ENCODE results near the gene IARS2. TPM values are rescaled to one million over a fixed set of nuclear protein-coding genes. Genes with fewer than 3 reads are reported as not detected.
A peak's percentile ranks its signal among the peaks of the same experiment; 100 is the strongest.

The IARS2 gene
- total RNA-seq, 1 experiment from 2014 or later = 72.9 TPM

- H4K8ac ChIP-seq (replicated peaks; ENCODE audit: insufficient read length, low read depth, low read length) = no peak overlapping the region
- no peak overlapping the region for H3K4me2 ChIP-seq (ENCODE audit: insufficient read depth, insufficient read length, low read length)
- no peak overlapping the region for H3T11ph ChIP-seq (ENCODE audit: low read length)
- H2BK120ac ChIP-seq (ENCODE audit: low read depth, low read length, poor library complexity, severe bottlenecking) = no peak overlapping the region
- H3K27ac ChIP-seq (ENCODE audit: insufficient read length, low read depth, low read length) = no peak overlapping the region
- no peaks in the 10 kb centered on the region for H3K23me2 ChIP-seq (ENCODE audit: insufficient read length, low read depth, low read length, poor library complexity, severe bottlenecking)
- no peaks in the 10 kb centered on the region for H3K4me1 Mint-ChIP-seq
- H3K18ac ChIP-seq (ENCODE audit: insufficient read length, low read depth, low read length) = no peak overlapping the region
- no peaks in the 10 kb centered on the region for H3K9me3 Mint-ChIP-seq
- no peak overlapping the region for H3K4ac ChIP-seq (ENCODE audit: low read depth, low read length)
- no peak overlapping the region for H2BK12ac ChIP-seq (ENCODE audit: insufficient read length, low read depth, low read length)
- H3K27me3 ChIP-seq (ENCODE audit: insufficient read depth, low read length) = no peaks in the 10 kb centered on the region
- no peak overlapping the region for H4K5ac ChIP-seq (ENCODE audit: insufficient read length, low read depth, low read length)
- H3K27me3 Mint-ChIP-seq (ENCODE audit: low read depth) = no peaks in the 10 kb centered on the region
- no peak for DNase-seq
- H3K79me1 ChIP-seq (ENCODE audit: insufficient read depth, low read depth, low read length, poor library complexity, severe bottlenecking) = no peaks in the 10 kb centered on the region
- no peak overlapping the region for H3K9ac ChIP-seq (ENCODE audit: extremely low read depth, insufficient read length, low read length)
- H3K9me3 ChIP-seq (ENCODE audit: control insufficient read depth, low read depth, low read length) = no peaks in the 10 kb centered on the region
- TF ChIP-seq CTCF (conservative IDR thresholded peaks at IDR 0.05) = no peak
- no CpG with 5 or more reads among the region's 5 CpGs for whole genome bisulfite sequencing (ENCODE audit: extremely low coverage, insufficient read length, low lambda C conversion rate)
- H3K36me3 Mint-ChIP-seq (ENCODE audit: insufficient read depth in 1 of 3, low read depth in 3 of 3) = peaks cover 20 to 51% (median 46%) of the 10 kb centered on the region in 3 experiments; a peak in 6 of 7 replicates
- H4K91ac ChIP-seq (ENCODE audit: insufficient read length, low read depth, low read length) = no peak overlapping the region
- no peak overlapping the region for H2AFZ ChIP-seq (ENCODE audit: low read length)
- H2AK5ac ChIP-seq (ENCODE audit: insufficient read length, low read length) = no peak overlapping the region
- H2BK5ac ChIP-seq (ENCODE audit: insufficient read length, low read length) = no peak overlapping the region
- H2BK20ac ChIP-seq (ENCODE audit: low read depth, low read length, poor library complexity, severe bottlenecking) = no peak overlapping the region
- H3K56ac ChIP-seq (ENCODE audit: insufficient read length, low read depth, low read length) = no peak overlapping the region
- no peaks in the 10 kb centered on the region for H3K79me2 ChIP-seq (ENCODE audit: insufficient read depth, low read length)
- peak overlapping the region in 1 of 3 experiments; percentile 69; a peak in 1 of 7 replicates for H3K27ac Mint-ChIP-seq
- no peak overlapping the region for H2BK15ac ChIP-seq (ENCODE audit: low read depth, low read length)
- H4K20me1 ChIP-seq (ENCODE audit: control insufficient read depth, insufficient read depth, insufficient read length) = no peaks in the 10 kb centered on the region
- H3K23ac ChIP-seq (ENCODE audit: insufficient read length, low read depth, low read length) = no peak overlapping the region
- no peak overlapping the region for H3K4me3 Mint-ChIP-seq
- no peaks in the 10 kb centered on the region for H3K4me1 ChIP-seq (ENCODE audit: insufficient read depth, low read length)
- H3K14ac ChIP-seq (ENCODE audit: insufficient read depth, low read length) = no peak overlapping the region
Measured at GRCh38 chr1:220144051-220144450, 50.1 kb downstream of the IARS2 start.
